Trophoblast cell (in vitro differentiated cells and primary cell): Measurements from ENCODE around the gene ZXDC.

Source experiments
- DNase-seq, 2 donors: peaks; one replicate each; pipeline ENCODE4 v3.0.0-alpha.2; 2016
- H2AFZ ChIP-seq: 2 replicates; pipeline ENCODE4 v1.6.1; 2013; ENCODE audit warnings: low read length, moderate library complexity, mild to moderate bottlenecking; ENCODE audit not compliant: insufficient read depth, poor library complexity
- H2AK5ac ChIP-seq: 2 replicates; pipeline ENCODE4 v1.6.1; 2013; ENCODE audit warnings: mild to moderate bottlenecking, low read length
- H2BK120ac ChIP-seq: 2 replicates; pipeline ENCODE4 v1.6.1; 2013; ENCODE audit warnings: low read length, mild to moderate bottlenecking, moderate library complexity; ENCODE audit not compliant: insufficient read depth, poor library complexity
- H2BK12ac ChIP-seq: 2 replicates; pipeline ENCODE4 v1.6.1; 2013; ENCODE audit warnings: mild to moderate bottlenecking, low read length, moderate library complexity
- H2BK5ac ChIP-seq: 2 replicates; pipeline ENCODE4 v1.6.1; 2013; ENCODE audit warnings: low read length, low read depth, moderate library complexity, mild to moderate bottlenecking; ENCODE audit not compliant: poor library complexity
- H3K14ac ChIP-seq: 2 replicates; pipeline ENCODE4 v1.6.1; 2013; ENCODE audit warnings: mild to moderate bottlenecking, low read length
- H3K18ac ChIP-seq: 2 replicates; pipeline ENCODE4 v1.6.1; 2013; ENCODE audit warnings: mild to moderate bottlenecking, low read length
- H3K23ac ChIP-seq: 2 replicates; pipeline ENCODE4 v1.6.1; 2013; ENCODE audit warnings: low read length
- H3K27ac ChIP-seq: 2 replicates; pipeline ENCODE4 v1.5.1; 2013; ENCODE audit warnings: low read depth, mild to moderate bottlenecking, inconsistent platforms, low read length, moderate library complexity
- H3K27me3 ChIP-seq: 2 replicates; pipeline ENCODE4 v1.6.1; 2013; ENCODE audit warnings: inconsistent platforms, mild to moderate bottlenecking, low read length, moderate library complexity; ENCODE audit not compliant: insufficient read depth
- H3K36me3 ChIP-seq, 2 experiments: 1 replicate in 1 of 2; 2 replicates in 1 of 2; pipeline ENCODE4 v1.6.1; 2013; ENCODE audit warnings: low read length in 2 of 2, mild to moderate bottlenecking in 2 of 2, moderate library complexity in 1 of 2; ENCODE audit not compliant: insufficient read depth in 2 of 2, control insufficient read depth in 1 of 2
- H3K4ac ChIP-seq: 2 replicates; pipeline ENCODE4 v1.6.1; 2013; ENCODE audit warnings: low read depth, mild to moderate bottlenecking, low read length, moderate library complexity
- H3K4me1 ChIP-seq, 2 experiments: 1 replicate in 1 of 2; 2 replicates in 1 of 2; pipeline ENCODE4 v1.6.1; 2013; ENCODE audit warnings: low read length in 2 of 2, mild to moderate bottlenecking in 2 of 2, moderate library complexity in 1 of 2; ENCODE audit not compliant: insufficient read depth in 2 of 2, control insufficient read depth in 1 of 2
- H3K4me2 ChIP-seq: 2 replicates; pipeline ENCODE4 v1.6.1; 2013; ENCODE audit warnings: inconsistent platforms, mild to moderate bottlenecking, low read length, moderate library complexity
- H3K4me3 ChIP-seq: 2 replicates; pipeline ENCODE4 v1.5.1; 2013; ENCODE audit warnings: mild to moderate bottlenecking, low read depth, low read length, inconsistent platforms
- H3K79me1 ChIP-seq: one replicate; pipeline ENCODE4 v1.6.1; 2013; ENCODE audit warnings: low read length
- H3K79me2 ChIP-seq: 2 replicates; pipeline ENCODE4 v1.6.1; 2013; ENCODE audit warnings: low read length, mild to moderate bottlenecking; ENCODE audit not compliant: control insufficient read depth, insufficient read depth, poor library complexity
- H3K9ac ChIP-seq: 2 replicates; pipeline ENCODE4 v1.6.1; 2013; ENCODE audit warnings: mild to moderate bottlenecking, low read length
- H3K9me3 ChIP-seq: 2 replicates; pipeline ENCODE4 v1.6.1; 2013; ENCODE audit warnings: low read depth, mild to moderate bottlenecking, control low read depth, inconsistent platforms, low read length; ENCODE audit not compliant: insufficient read depth
- H4K12ac ChIP-seq: 2 replicates; pipeline ENCODE4 v1.6.1; 2013; ENCODE audit warnings: low read depth, mild to moderate bottlenecking, low read length, moderate library complexity
- H4K8ac ChIP-seq: 2 replicates; pipeline ENCODE4 v1.6.1; 2013; ENCODE audit warnings: low read depth, mild to moderate bottlenecking, low read length, moderate library complexity
- H4K91ac ChIP-seq: one replicate; pipeline ENCODE4 v1.6.1; 2013; ENCODE audit warnings: low read depth, mild to moderate bottlenecking, low read length, moderate library complexity
- WGBS: extraction: QIAGEN DNeasy Blood & Tissue Kit; methylation state at CpG from one replicate; pipeline ENCODE4 v1.1.7; 2013; ENCODE audit warnings: missing lambda C conversion rate; ENCODE audit not compliant: insufficient read length, insufficient coverage; ENCODE audit errors: extremely low coverage; 5-methylcytosine and 5-hydroxymethylcytosine counted together

Gene ZXDC

DNA sequence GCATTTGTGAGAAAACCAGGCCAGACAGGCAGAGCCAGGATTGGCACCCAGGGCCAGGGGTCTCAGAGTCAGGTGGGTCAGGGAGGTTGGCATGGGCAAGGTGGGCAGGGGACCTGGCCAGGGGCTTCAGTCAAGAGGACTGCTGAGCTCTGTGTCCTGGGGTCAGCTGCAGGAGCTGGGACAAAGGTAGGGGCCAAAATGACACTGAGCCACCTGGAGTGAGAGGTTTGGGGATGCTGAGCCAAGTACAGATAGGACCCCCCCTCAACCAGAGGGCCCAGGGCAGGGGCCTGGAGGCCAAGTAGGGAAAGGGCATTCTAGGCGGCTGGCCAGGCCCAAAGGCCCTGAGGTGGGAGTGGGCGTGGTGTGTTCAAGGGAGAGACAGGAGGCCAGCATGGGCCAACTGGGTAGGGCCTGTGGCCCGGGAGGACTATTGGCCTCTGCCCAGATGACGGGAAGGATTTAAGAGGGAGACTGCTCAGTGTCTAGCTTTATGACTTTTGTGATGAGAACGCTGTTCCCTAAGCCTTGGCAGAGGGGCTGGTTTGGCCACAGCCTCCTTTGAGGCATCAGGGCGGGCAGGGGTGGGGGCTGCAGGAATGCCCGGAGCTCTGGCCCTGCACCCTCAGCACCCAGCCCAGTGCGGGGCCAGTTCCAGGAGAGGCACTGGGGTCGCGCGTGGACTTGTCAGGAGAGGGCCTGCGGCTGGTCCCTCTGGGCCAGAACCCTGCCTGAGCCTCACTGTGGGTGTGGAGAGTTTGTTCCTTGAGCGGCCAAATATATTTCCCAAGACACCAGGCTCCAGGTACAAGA is 77.9 kb downstream of the ZXDC start:
- H3K4me2 ChIP-seq = no peak overlapping the region
- no peaks in the 10 kb centered on the region for H3K79me1 ChIP-seq
- no peak overlapping the region for H2BK12ac ChIP-seq
- no peak overlapping the region for H2AK5ac ChIP-seq
- peaks cover 19% of the 10 kb centered on the region for H3K27me3 ChIP-seq
- H3K4ac ChIP-seq = no peak overlapping the region
- H3K9ac ChIP-seq = no peak overlapping the region
- H3K36me3 ChIP-seq = no peaks in the 10 kb centered on the region
- no CpG with 5 or more reads among the region's 13 CpGs for WGBS
- no peak overlapping the region for H2AFZ ChIP-seq
- peaks cover 0 to 7% of the 10 kb centered on the region in 2 experiments for H3K4me1 ChIP-seq
- DNase-seq = no peak
- no peak overlapping the region for H3K18ac ChIP-seq
- H3K4me3 ChIP-seq = no peak overlapping the region
- no peak overlapping the region for H3K14ac ChIP-seq
- no peak overlapping the region for H2BK5ac ChIP-seq
- H2BK120ac ChIP-seq = no peak overlapping the region
- H4K91ac ChIP-seq = no peak overlapping the region
- no peak overlapping the region for H3K27ac ChIP-seq
- no peak overlapping the region for H3K23ac ChIP-seq
- no peak overlapping the region for H4K12ac ChIP-seq
- H3K79me2 ChIP-seq = no peaks in the 10 kb centered on the region
- peaks cover 1% of the 10 kb centered on the region for H3K9me3 ChIP-seq
- H4K8ac ChIP-seq = no peak overlapping the region

DNA sequence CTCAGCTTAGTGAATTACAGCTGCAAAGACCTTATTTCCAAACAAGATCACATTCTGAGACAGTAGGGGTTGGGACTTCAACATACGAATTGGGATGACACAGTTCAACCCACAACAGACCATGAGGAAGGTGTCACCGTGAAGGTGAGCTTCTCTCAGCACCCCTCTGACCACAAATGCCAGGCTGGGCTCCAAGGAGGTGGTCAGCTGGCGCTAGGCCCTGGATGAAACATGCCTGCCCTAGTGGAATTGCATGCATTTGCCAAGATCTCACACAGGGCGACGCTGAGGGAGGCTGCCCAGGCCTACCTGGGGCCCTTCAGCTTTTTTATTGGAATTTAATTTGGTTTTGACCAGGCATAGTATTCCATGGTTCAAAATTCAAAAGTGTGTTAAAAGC is 79.2 kb downstream of the ZXDC start:
- no peak overlapping the region for H4K12ac ChIP-seq
- no peak for DNase-seq
- H2BK5ac ChIP-seq = no peak overlapping the region
- peaks cover 0 to 7% of the 10 kb centered on the region in 2 experiments for H3K4me1 ChIP-seq
- H3K4me3 ChIP-seq = no peak overlapping the region
- no peaks in the 10 kb centered on the region for H3K36me3 ChIP-seq
- H4K8ac ChIP-seq = no peak overlapping the region
- no CpG with 5 or more reads among the region's 5 CpGs for WGBS
- H3K23ac ChIP-seq = no peak overlapping the region
- H4K91ac ChIP-seq = no peak overlapping the region
- no peaks in the 10 kb centered on the region for H3K79me2 ChIP-seq
- H3K79me1 ChIP-seq = no peaks in the 10 kb centered on the region
- no peak overlapping the region for H3K14ac ChIP-seq
- H2AK5ac ChIP-seq = no peak overlapping the region
- no peak overlapping the region for H3K18ac ChIP-seq
- no peak overlapping the region for H3K4me2 ChIP-seq
- H3K4ac ChIP-seq = no peak overlapping the region
- peaks cover 1% of the 10 kb centered on the region for H3K9me3 ChIP-seq
- no peak overlapping the region for H3K27ac ChIP-seq
- peaks cover 19% of the 10 kb centered on the region for H3K27me3 ChIP-seq
- no peak overlapping the region for H2BK120ac ChIP-seq
- H3K9ac ChIP-seq = no peak overlapping the region
- no peak overlapping the region for H2AFZ ChIP-seq
- no peak overlapping the region for H2BK12ac ChIP-seq

DNA sequence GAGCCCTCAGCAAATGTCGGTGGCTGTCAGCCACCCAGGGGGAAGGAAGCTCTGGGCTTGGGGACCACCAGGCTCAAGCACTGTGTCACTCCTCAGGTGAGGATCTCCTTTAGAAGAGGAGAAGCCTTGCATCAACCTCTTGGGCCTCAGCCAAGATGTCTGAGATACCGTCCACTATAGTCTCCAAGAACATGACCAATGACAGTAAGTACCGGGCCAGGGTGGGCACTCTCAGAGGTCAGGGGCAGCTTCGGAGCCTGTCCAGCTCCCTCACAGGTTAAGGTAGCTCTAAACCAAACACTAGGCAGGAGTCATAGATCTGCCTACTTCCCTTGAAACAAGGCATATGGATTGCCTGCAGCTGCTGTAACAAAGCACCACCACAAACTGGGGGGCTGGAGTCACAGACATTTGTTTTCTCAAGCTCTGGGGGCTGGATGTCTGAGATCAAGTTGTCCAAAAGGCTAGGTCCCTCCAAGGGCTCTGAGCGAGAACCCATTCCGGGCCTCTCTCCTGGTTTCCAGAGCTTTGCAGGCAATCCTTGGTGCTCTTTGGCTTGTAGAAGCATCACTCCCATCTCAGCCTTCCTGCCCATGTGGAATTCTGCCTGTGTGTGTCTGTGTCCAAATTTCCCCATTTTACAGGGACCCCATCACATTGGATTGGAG is 79.7 kb downstream of the ZXDC start:
- no peak overlapping the region for H3K27ac ChIP-seq
- no peak overlapping the region for H3K9ac ChIP-seq
- peaks cover 19% of the 10 kb centered on the region for H3K27me3 ChIP-seq
- H3K9me3 ChIP-seq = peaks cover 1% of the 10 kb centered on the region
- H2AFZ ChIP-seq = no peak overlapping the region
- peaks cover 0 to 7% of the 10 kb centered on the region in 2 experiments for H3K4me1 ChIP-seq
- no peak overlapping the region for H4K91ac ChIP-seq
- no peak overlapping the region for H2BK120ac ChIP-seq
- H3K4me3 ChIP-seq = no peak overlapping the region
- H4K12ac ChIP-seq = no peak overlapping the region
- H3K18ac ChIP-seq = no peak overlapping the region
- no peak overlapping the region for H2BK12ac ChIP-seq
- H3K4ac ChIP-seq = no peak overlapping the region
- no peak overlapping the region for H3K4me2 ChIP-seq
- H3K14ac ChIP-seq = no peak overlapping the region
- no peak overlapping the region for H2AK5ac ChIP-seq
- no peak overlapping the region for H2BK5ac ChIP-seq
- H4K8ac ChIP-seq = no peak overlapping the region
- H3K36me3 ChIP-seq = no peaks in the 10 kb centered on the region
- no peaks in the 10 kb centered on the region for H3K79me1 ChIP-seq
- H3K79me2 ChIP-seq = no peaks in the 10 kb centered on the region
- DNase-seq = no peak
- no CpG with 5 or more reads among the region's 6 CpGs for whole genome bisulfite sequencing
- H3K23ac ChIP-seq = no peak overlapping the region

DNA sequence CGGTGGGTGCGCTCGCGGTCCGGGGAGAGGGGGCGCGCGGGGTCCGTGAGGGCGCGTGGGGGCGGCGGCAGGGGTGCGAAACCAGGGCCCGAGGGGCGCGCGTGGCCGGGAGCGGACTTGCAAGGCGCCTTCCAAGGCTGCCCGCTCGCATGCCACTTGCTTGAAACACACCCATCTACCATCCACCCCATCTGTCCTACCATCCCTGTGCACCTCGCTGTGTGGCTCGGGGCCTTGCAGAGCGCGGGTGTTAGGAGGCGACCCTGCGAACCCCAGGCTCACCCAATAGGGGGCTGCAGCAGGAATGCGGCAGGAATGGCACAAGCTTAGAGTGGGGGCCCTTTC is 80.7 kb downstream of the ZXDC start:
- H2BK120ac ChIP-seq = no peak overlapping the region
- H3K27ac ChIP-seq = no peak overlapping the region
- H3K27me3 ChIP-seq = peaks cover 19% of the 10 kb centered on the region
- no peak overlapping the region for H2BK12ac ChIP-seq
- no peaks in the 10 kb centered on the region for H3K79me1 ChIP-seq
- no peak overlapping the region for H4K8ac ChIP-seq
- no peaks in the 10 kb centered on the region for H3K79me2 ChIP-seq
- no peak for DNase-seq
- peaks cover 0 to 7% of the 10 kb centered on the region in 2 experiments for H3K4me1 ChIP-seq
- no CpG with 5 or more reads among the region's 30 CpGs for WGBS
- H3K9ac ChIP-seq = no peak overlapping the region
- H4K91ac ChIP-seq = no peak overlapping the region
- H3K14ac ChIP-seq = no peak overlapping the region
- no peak overlapping the region for H3K18ac ChIP-seq
- H2BK5ac ChIP-seq = no peak overlapping the region
- no peak overlapping the region for H4K12ac ChIP-seq
- H3K36me3 ChIP-seq = no peaks in the 10 kb centered on the region
- no peak overlapping the region for H3K4ac ChIP-seq
- H3K4me3 ChIP-seq = no peak overlapping the region
- H3K23ac ChIP-seq = no peak overlapping the region
- H2AFZ ChIP-seq = no peak overlapping the region
- no peak overlapping the region for H2AK5ac ChIP-seq
- H3K4me2 ChIP-seq = peak overlapping the region; percentile 50
- peaks cover 1% of the 10 kb centered on the region for H3K9me3 ChIP-seq
